Loucy (cell line): ENCODE data around the gene ZBTB18.

ENCODE experiments used
- H2AFZ ChIP-seq: fragments of 200-600 bp; sonication (generic); 2 replicates; pipeline ENCODE4 v1.6.0; 2016; ENCODE audit warnings: antibody characterized with exemption, mild to moderate bottlenecking, low read length, moderate library complexity
- H3F3A ChIP-seq: fragments of 200-600 bp; 2 replicates; pipeline ENCODE4 v1.6.0; 2016; ENCODE audit warnings: antibody characterized with exemption, low read depth, mild to moderate bottlenecking
- H3K27me3 ChIP-seq: fragments of 200-600 bp; sonication (generic); 2 replicates; pipeline ENCODE4 v1.6.1; 2014; ENCODE audit warnings: low read length, mild to moderate bottlenecking; ENCODE audit not compliant: insufficient read depth, poor library complexity, severe bottlenecking
- H3K36me3 ChIP-seq: fragments of 200-600 bp; sonication (generic); 2 replicates; pipeline ENCODE4 v1.6.1; 2016; ENCODE audit warnings: low read length; ENCODE audit not compliant: insufficient read depth
- H3K4me1 ChIP-seq: fragments of 200-600 bp; sonication (generic); 2 replicates; pipeline ENCODE4 v1.5.1; 2014; ENCODE audit warnings: low read length, mild to moderate bottlenecking; ENCODE audit not compliant: insufficient read depth, poor library complexity, severe bottlenecking
- H3K4me2 ChIP-seq: fragments of 200-600 bp; sonication (generic); 2 replicates; pipeline ENCODE4 v1.6.0; 2014; ENCODE audit warnings: antibody characterized with exemption, low read length, low read depth, mild to moderate bottlenecking; ENCODE audit not compliant: poor library complexity, severe bottlenecking
- H3K4me3 ChIP-seq: fragments of 200-600 bp; sonication (generic); 2 replicates; pipeline ENCODE4 v1.5.1; 2014; ENCODE audit warnings: low read length, mild to moderate bottlenecking, mixed read lengths; ENCODE audit not compliant: poor library complexity, severe bottlenecking
- H3K79me2 ChIP-seq: fragments of 200-600 bp; sonication (generic); 2 replicates; pipeline ENCODE4 v1.6.1; 2014; ENCODE audit warnings: low read length; ENCODE audit not compliant: insufficient read depth
- H3K9ac ChIP-seq: fragments of 200-600 bp; sonication (generic); 2 replicates; pipeline ENCODE4 v1.6.0; 2014; ENCODE audit warnings: mild to moderate bottlenecking, low read depth, low read length, moderate library complexity; ENCODE audit not compliant: poor library complexity, severe bottlenecking
- H3K9me2 ChIP-seq: fragments of 200-600 bp; sonication (generic); replicated peaks from 2 replicates; pipeline ENCODE4 v1.6.1; 2016; ENCODE audit warnings: low read depth, low read length, mixed read lengths
- H3K9me3 ChIP-seq: fragments of 200-600 bp; sonication (generic); 2 replicates; pipeline ENCODE4 v1.6.1; 2014; ENCODE audit warnings: mild to moderate bottlenecking, antibody characterized with exemption, low read length, low read depth; ENCODE audit not compliant: insufficient read depth
- H4K20me1 ChIP-seq: fragments of 200-600 bp; sonication (generic); 2 replicates; pipeline ENCODE4 v1.6.0; 2014; ENCODE audit warnings: antibody characterized with exemption, low read length, mild to moderate bottlenecking; ENCODE audit not compliant: insufficient read depth, poor library complexity, severe bottlenecking
- CTCF ChIP-seq: fragments of 200-600 bp; sonication (generic); conservative IDR thresholded peaks from 2 replicates; pipeline ENCODE4 v1.5.1; 2014; ENCODE audit warnings: mild to moderate bottlenecking, antibody characterized with exemption, low read length
- EZH2phosphoT487 ChIP-seq: fragments of 200-600 bp; IDR thresholded peaks from 2 replicates; pipeline ENCODE4 v1.6.1; 2018; ENCODE audit warnings: antibody characterized with exemption, mild to moderate bottlenecking, moderate library complexity, borderline replicate concordance

Gene ZBTB18

GRCh38 chr1:244047621-244048255 lies 3.3 kb upstream of the ZBTB18 start:
- H3K9me3 ChIP-seq = no peaks in the 10 kb centered on the region
- H3K79me2 ChIP-seq = peaks cover 34% of the 10 kb centered on the region
- H3F3A ChIP-seq = no peaks in the 10 kb centered on the region
- H3K9ac ChIP-seq = peak overlapping the region; percentile 76
- TF ChIP-seq EZH2phosphoT487 (no peak), CTCF (no peak)
- H3K9me2 ChIP-seq = no peaks in the 10 kb centered on the region
- peak overlapping the region; percentile 83 for H3K4me2 ChIP-seq
- H3K4me1 ChIP-seq = peaks cover 34% of the 10 kb centered on the region
- H3K27me3 ChIP-seq = no peaks in the 10 kb centered on the region
- H4K20me1 ChIP-seq = peaks cover 27% of the 10 kb centered on the region
- H3K36me3 ChIP-seq = no peaks in the 10 kb centered on the region
- peak overlapping the region; percentile 96 for H3K4me3 ChIP-seq
- H2AFZ ChIP-seq = peak overlapping the region; percentile 95

DNA sequence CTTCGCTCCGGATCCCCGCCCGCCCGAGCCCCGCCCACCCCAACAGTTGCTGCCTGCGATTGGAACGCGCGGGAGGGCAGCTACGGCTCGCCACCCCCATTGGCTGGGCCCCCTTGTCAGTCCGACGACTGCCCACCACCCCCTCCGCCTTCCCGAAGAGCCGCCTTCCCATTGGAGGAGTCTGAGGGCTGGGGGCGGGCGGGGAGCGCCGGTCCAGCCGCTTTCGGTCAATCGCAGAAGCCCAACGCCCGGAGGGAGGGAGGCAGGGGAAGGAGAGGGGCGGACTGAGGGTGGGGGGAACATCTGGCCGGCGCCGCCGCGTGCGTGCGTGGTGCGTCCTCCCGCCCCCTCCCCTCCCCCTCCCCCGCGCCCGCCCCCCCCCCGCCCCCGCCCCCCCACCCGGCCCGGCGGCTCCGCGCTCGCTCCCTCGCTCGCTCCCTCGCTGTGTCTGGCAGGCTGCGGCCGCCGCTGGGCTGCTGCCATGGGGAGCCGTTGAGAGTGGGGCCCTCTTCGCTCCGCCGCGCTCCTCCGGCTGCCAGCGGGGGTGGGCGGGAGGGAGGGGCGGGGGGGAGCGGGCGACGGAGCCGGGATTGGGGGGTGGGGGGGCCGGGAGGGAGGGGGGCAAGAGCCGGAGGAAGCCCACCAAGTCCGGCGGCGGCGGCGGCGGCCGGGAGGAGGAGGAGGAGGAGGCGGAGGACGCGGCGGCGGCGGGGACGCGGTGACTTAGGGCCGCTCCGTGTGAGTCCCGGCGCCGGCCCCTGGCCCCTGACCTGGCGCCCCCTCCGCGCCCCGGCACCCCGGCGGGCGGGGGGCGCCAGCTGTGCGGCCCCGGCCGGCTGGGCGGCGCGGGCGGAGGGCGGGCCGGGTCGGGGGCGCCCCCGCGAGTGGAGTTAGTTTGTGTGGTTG lies 2.6 kb upstream of the ZBTB18 start:
- peaks cover 41% of the 10 kb centered on the region for H3K79me2 ChIP-seq
- TF ChIP-seq CTCF (no peak), EZH2phosphoT487 (no peak)
- H3K9me2 ChIP-seq = no peaks in the 10 kb centered on the region
- peaks cover 39% of the 10 kb centered on the region for H3K4me1 ChIP-seq
- H4K20me1 ChIP-seq = peaks cover 35% of the 10 kb centered on the region
- peak overlapping the region; percentile 96 for H3K4me3 ChIP-seq
- H2AFZ ChIP-seq = no peak overlapping the region
- no peaks in the 10 kb centered on the region for H3F3A ChIP-seq
- no peaks in the 10 kb centered on the region for H3K36me3 ChIP-seq
- H3K9ac ChIP-seq = no peak overlapping the region
- no peaks in the 10 kb centered on the region for H3K9me3 ChIP-seq
- no peak overlapping the region for H3K4me2 ChIP-seq
- no peaks in the 10 kb centered on the region for H3K27me3 ChIP-seq

DNA sequence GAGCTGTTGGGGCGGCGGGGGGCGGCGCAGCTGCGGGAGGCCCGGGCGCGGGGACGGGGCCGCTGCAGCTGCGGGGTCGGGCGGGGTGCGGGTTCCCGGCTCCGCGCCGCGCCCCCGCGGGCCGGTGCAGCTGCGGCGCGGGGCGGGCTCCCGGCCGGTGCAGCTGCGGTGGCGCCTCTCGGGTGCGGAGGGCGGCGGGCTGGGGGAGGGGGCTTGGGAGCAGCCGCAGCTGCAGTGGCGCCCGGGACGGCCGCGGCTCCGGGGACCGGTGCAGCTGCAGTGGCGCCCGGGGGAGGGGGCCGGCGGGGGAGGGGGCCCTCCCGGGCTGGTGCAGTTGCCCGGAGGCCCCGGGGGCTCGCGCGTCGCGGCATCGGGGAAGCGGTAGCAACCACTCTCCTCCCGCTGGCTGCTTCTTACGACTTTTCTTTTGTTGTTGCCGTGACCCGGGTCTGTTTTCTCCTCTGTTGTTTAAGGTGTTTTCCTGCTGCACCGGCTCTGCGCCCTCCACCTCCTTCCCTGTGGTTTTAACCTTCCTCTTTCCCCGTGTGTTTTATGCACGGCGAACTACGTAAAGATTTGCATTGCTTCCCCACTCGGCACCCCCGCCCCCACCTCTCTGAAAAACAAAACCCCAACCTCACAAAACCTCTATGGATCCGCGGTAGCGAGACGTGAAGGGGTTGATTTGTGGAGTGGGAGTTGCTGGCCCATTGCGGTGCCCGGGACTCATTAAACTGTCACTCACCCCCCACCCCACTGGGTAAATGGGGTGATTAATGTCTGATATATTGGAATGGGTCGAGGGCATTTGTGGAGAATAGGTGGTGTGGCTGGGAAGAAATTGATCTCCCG lies 1.7 kb upstream of the ZBTB18 start:
- peak overlapping the region; percentile 100 for H3K4me3 ChIP-seq
- H3K4me1 ChIP-seq = peaks cover 39% of the 10 kb centered on the region
- H3F3A ChIP-seq = no peaks in the 10 kb centered on the region
- peaks cover 37% of the 10 kb centered on the region for H4K20me1 ChIP-seq
- H3K9me3 ChIP-seq = no peaks in the 10 kb centered on the region
- H3K9ac ChIP-seq = peak overlapping the region; percentile 91
- TF ChIP-seq EZH2phosphoT487 (no peak), CTCF (no peak)
- no peaks in the 10 kb centered on the region for H3K9me2 ChIP-seq
- peaks cover 50% of the 10 kb centered on the region for H3K79me2 ChIP-seq
- peak overlapping the region; percentile 67 for H2AFZ ChIP-seq
- H3K36me3 ChIP-seq = peaks cover 7% of the 10 kb centered on the region; the same call in 1 of the 2 replicates
- H3K4me2 ChIP-seq = peak overlapping the region; percentile 98
- no peaks in the 10 kb centered on the region for H3K27me3 ChIP-seq
